Jurkat, Clone E6-1 (cell line): ENCODE results near the gene RYR3. TPM values are rescaled to one million over a fixed set of nuclear protein-coding genes. Genes with fewer than 3 reads are reported as not detected.

Source experiments
- DNase-seq: peaks from one replicate; pipeline ENCODE4 v3.0.0-alpha.2; 2011; ENCODE audit warnings: low read depth, low spot score
- H3K4me3 ChIP-seq: 2 replicates; pipeline ENCODE4 v1.5.1; 2011; ENCODE audit warnings: mild to moderate bottlenecking, low read length, control low read depth, moderate library complexity
- polyA plus RNA-seq: library from polyadenylated mRNA; unstranded; fragments of >200 nt; gene quantifications from one replicate; pipeline ENCODE4 v1.2.1, GENCODE V29; 2012; ENCODE audit warnings: missing spikeins; ENCODE audit not compliant: insufficient read length, insufficient read depth

Gene RYR3
- polyA plus RNA-seq = 1.2 TPM

DNA sequence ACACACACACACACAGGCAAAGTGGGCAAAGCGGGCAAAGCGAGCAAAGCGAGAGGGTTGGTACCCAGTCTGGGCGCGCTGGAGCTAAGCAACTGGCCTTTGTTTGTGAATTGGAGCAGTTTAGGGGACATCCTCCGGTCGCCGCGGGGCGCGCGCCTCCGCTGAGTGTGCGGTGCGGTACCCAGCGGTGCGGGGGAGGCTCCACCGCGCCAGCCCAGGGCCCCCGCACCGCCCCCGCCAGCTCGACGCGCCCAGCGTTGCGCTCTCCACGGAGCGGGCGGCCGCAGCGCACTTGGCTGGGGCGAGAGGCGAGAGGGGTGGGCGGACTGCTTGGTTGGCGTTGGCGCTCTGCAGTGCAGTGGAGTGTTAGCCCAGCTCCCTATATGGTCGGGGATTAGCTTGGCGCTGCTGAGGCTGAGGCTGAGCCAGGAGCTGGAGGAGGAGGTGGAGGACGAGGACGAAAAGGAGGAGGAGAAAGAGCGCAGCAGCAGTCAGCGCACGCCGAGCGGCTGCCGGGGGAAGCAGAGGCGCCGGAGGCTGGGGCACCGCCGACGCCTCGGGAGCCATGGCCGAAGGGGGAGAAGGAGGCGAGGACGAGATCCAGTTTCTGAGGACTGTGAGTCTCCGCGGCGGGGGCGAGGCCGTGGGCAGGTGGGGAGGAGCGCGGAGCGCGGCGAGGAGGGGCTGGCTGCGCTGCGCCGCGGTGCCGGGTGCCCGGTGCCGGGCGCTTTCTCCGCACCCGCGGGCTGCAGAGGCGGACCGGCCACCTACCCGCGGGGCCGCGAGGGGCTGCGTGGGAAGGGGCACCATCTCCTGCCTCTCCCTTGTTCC, at the start of gene RYR3:
Gene RYR3 (plus strand): TSS at position 487 of the 831 bp plus-strand sequence. CDS start 79 bp downstream, at position 566.
- DNase-seq = no peak
- no peak within 1 kb of the TSS for H3K4me3 ChIP-seq

DNA sequence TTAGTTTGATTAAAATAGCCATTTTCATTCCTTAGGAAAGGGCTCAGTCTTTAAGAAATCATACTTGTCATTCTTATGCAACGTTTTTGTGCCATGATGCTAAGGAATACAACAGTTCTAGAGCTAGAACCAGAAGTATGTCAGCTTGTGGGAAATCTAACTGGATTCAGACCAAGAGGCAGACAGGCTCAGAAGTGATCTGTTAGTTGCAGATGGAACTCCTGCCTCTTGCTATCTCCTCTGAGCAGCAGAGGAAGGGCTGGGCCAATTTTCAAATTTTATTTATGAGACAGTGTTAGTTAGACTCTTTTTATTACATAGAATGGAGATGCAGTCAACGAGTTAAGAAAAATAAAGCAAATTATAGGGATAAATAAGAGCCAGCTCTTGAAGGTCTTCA, 48.5 kb upstream of the RYR3 start:
- no peak for DNase-seq
- H3K4me3 ChIP-seq = no peak overlapping the region

DNA sequence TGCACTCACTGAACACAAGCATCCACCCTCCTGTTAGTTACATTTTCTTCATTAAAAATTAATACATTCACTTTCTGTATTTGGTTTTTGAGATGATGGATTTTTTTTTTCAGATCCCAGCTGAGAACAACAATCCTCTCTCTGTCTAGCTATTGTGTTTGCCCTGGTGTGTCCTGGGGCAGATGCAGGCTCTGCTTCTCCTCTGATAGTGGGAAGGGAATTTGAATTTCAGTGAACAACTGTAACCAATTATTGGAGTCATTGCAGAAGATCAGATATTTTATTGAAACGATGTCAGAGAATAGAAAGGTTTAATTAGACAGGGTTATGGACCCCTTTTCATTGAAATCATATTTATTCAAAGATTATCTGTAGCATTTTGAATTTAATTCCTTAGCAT, 33.1 kb upstream of the RYR3 start:
- no peak overlapping the region for H3K4me3 ChIP-seq

DNA sequence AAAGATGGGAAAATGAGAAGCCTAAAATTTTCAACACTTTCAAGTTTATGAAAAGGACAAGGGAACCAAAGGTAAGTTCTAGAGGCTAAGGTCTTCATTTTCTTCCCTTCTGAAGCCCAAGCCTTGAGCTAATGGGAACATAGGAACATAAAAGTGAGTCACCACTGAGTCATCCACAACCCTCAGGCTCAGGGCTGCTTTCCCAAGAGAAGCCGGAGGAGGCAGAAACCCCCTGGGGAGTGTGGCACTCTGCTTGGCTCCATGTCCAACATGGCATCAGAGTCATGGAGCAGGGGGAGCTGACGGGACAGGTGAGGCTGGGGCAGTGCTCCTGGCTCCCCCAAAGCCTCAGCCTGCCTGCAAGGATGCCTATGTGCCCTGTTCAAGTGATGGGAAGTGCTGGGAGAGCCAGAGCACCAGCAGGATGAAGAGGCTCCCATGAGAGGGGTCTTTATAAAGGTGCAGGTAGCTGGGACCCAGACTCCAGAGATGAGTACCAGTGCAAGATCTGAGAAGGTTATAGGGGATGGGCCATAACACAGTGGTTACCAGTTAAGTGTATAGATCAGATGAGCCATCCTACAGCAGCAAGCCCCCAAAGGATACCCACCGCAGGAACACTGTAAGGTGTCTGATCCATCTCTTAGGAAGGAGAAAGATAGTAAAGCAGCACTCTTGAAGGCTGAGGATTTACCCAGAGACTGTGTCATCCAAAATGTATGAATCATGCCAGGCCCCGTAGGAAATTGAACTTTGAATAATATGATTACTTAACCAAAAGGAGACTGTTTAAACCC, 31.8 kb upstream of the RYR3 start:
- DNase-seq = no peak
- no peak overlapping the region for H3K4me3 ChIP-seq

More for the DNA sequence above, 33.1 kb upstream of the RYR3 start:
- no peak for DNase-seq

DNA sequence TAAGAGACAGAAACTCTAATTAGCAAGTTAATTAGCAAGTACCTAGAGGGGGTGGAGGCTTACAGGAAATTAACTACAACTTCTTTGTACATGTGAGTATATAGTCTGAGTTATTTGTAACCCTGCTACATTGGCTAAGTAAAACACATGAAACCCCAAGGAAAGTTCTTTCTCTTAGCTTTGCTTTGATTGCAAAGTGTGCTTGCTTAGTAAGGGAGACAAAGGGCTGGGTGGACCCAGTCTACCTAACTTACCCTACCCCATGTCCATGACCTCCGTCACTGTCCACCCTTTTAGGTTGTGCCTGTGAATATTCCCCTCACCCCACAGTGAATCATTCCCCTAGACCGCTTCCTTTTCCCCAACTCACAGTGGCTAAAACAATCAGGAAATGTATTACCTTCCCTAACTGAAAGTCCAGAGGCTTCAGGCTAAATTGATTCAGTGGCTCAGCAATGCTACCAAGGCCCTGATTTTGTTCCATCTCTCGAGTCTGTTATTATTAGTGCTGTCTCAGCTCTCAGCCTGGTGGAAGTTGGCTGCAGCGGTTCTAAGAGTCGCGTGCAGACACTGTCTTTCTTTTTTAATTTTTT, 31.1 kb upstream of the RYR3 start:
- no peak for DNase-seq

DNA sequence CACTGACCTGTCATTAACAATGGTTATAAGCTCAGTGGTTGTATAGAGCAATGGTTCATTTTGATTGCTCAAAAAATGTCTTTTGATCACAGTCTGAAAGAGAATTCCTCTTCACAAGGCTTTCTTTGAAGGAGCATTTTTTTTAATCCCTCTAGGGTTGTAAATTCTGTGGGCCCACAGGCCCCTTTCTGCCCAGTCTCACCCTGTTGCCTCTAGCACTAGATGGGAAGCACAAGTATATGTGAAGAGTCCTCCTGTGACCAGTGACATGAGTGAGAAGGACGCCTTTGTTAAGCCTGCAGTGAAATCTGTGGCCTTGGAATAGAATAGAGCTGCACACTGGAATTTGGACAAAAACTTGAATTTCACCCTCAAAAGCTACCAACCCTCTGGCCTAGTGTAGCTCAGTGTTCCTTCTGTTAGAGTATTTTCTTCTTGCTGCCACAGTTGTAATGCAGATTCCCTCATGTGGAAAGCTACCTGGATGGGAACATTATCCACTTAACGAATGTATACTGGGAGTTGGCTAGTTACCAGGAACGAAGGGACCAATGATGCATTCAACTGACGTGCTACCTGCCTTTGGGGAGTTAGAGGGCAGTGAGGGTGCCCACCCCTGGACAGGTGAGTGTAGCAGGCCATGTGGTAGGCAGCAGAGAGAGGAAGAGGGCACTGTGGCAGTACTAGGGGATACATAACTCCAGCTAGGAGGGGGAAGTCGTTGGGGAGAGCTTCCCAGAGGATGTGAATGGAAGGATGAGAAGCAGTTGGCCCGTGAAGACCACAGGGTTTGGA, 28.3 kb upstream of the RYR3 start:
- DNase-seq = no peak
- H3K4me3 ChIP-seq = no peak overlapping the region

More for the DNA sequence above, 31.1 kb upstream of the RYR3 start:
- no peak overlapping the region for H3K4me3 ChIP-seq

DNA sequence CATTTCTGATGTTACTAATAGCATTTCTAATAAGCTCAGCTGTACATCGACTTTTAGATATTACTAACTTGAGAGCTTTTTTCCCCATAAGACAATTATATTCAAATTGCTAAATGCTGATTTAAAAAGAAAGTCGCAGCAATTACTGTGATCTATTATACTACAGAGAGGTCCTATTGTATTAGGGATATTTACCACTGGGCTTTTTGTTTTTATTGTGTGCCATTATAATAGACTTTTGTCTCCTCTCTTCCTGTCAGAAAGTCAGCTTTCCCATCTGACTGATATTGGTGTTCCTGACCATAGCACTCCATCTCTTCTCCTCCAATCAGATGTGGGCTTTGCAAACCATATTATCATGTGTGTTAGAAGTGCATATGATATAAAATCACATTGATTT, 27.2 kb upstream of the RYR3 start:
- DNase-seq = no peak
- H3K4me3 ChIP-seq = no peak overlapping the region

DNA sequence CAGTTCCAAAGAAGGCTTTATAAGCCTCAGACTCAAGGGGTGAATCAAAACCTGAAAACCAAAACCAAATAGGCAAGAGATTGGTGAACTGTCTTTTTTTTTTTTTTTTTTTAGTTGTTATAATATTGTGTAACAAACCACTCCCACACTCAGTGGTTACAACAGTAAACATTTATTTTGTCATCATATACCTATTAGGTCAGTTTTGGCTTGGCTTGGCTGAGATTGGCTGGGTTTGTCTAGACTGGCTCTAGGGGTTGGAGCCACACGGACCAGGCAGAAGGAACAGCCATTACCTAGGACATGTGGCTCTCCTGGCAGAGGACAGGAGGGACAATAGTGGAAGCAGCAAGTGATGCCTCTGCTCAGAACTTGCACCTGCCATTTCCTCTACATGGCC, 26.4 kb upstream of the RYR3 start:
- no peak overlapping the region for H3K4me3 ChIP-seq
- no peak for DNase-seq

DNA sequence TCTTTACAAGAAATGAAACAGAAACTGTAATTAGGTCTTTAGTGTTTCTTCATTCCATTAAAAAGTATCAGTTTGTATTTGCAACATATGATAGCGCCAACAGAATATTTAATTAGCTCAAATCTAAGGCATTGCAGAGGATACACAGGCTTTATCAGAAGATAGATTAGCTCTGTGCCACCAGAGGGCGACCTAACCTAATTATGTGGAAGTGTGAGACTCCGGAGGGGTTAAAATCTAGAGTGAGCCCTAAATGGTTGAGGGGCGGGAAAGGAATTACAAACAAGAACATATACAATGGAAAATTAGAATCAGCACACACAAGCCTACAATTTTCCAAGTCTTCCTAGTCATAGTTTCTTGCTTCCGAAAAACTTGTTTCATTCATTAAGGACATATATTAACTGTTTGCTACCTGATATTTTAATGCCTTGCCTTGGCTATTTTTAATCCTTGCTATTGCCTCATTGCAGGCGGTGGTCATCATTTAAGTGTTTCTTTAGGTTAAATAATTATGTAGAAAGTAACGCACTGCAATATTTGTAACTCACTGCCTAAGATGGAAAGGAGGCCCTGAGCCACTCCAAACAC, 18.0 kb upstream of the RYR3 start:
- peak; percentile 56 for DNase-seq
- no peak overlapping the region for H3K4me3 ChIP-seq

DNA sequence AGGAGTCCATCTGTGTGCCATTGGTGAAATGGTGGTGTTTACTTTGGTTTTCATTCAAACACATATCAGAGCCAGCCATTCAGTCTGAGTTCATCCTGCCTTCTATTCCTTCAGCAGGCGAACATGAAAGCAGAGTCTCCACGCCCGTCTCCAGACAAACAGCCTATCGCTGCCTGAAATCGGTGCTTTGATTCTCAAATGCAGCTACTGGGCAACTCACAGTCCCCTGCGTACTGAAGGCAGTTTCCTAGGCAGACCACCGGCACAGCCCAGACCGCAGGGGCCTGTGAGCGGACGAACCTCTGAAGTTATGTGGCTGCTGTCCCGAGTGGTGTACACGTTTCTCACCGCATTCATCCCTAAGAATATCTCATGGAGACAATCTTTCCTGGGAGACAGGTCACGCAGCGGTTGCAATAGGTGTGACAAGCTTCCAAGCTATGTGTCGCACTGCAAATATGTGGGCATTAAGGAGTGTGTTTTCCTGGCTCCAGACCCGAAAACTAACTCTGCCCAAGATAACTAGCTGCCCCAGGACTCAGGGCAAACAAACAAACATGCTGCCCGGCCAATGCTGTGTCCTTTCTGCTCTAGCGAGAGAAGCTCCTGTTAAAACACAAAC, 16.9 kb upstream of the RYR3 start:
- no peak for DNase-seq
- H3K4me3 ChIP-seq = no peak overlapping the region

DNA sequence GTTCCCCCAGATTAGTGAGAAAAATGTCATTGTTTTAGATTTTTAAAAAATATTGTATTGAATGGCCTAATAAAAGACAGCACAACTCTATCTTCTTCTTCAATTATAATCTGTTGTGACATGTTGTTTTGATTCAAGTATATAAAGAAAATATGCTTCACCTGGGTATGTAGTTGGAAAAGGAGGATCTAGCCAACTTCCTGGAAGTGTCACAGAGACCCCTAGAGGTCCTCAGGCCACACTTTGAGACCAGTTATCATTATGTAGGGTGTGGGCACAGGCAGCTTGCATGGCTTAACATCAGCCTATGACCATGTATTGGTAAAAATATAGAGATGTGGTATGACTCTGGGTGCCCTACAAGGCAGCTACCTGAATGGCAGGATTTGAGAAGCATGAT, 14.7 kb upstream of the RYR3 start:
- no peak for DNase-seq
- no peak overlapping the region for H3K4me3 ChIP-seq

DNA sequence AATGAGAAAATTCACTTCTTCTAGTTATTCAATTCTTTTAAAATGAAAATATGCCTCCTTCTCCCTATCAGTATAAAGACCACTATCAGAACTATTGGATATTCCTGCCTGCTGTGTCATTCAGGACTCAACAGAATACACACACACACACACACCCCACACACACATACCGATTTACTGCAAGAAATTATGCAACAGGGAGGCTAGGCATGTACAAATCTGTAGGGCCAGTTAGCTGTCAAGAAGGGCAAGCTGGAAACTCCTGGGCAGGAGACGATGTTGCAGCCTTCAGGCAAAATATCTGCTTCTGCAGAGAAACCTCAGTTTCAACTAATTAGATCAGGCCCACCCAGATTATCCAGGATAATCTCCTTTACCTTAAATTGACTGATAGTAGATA, 13.9 kb upstream of the RYR3 start:
- no peak overlapping the region for H3K4me3 ChIP-seq
- no peak for DNase-seq

DNA sequence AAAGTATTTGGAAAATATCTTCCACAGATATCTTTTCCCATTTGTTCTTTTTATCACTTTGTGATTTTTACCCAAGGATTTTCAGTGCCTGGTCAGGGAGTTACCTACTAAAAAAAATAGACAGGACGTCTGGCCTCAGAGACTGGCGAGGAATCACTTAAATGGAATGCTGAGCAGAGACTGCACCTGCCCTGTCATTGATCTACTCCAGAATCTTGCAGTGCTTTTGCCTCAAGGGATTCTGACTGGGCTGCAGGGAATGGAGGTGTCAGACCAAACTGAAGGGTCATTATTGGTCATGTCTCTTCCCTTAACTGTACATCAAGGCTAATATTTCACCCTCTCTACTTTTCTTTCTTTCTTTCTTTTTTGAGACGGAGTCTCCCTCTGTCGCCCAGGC, 12.1 kb upstream of the RYR3 start:
- H3K4me3 ChIP-seq = no peak overlapping the region
- DNase-seq = no peak

DNA sequence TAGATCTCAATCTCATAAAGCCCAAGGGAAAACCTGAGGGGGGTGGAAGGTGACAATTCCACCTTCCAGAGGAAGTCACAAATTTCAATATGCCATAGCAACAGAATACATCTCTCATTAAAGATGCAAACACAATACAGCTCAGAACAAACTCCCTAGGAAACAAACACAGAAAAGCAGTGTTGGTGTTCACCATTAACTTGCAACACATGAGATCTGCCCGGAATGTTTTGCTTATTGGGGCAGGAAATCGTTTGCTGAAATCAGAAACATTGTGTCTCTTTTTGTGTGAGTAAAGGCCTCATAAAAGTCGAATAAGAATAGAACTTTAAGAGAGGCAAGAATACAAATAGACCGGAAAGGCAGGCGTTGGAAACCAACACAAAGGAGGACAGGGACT, 5.8 kb upstream of the RYR3 start:
- H3K4me3 ChIP-seq = no peak overlapping the region
- DNase-seq = no peak

DNA sequence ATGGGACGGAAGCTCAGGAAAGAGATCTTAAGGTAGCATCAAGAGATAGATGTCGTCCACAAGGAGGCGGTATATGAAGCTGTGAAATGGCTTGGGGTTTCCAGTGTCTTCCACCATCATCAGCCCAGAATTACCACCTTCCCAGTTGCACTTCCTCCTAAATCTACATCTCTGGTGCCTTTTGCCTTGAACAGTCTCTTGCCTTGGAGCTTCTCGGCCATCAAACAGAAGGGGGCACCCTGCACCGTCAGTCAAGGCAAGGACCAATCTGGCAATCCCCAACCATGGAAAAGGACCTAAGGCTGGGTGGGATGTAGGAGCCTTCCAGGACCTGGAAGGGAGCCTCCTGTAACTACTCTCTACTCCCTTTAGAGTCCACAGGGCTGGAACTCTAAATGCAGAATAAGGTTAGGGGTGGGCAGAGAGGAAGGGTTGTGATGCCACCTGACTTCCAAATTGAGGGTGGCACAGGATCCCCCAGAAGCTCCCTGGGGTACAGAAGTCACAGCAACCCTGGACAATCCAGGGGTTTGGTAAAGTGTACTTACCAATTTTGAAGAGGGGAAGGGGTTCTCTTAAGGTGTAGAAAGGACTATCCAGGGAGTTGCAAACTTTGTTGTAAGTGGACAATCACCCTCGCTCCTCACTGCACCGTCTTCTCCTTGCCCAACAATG, 1.0 kb upstream of the RYR3 start:
- no peak for DNase-seq
- H3K4me3 ChIP-seq = no peak overlapping the region

DNA sequence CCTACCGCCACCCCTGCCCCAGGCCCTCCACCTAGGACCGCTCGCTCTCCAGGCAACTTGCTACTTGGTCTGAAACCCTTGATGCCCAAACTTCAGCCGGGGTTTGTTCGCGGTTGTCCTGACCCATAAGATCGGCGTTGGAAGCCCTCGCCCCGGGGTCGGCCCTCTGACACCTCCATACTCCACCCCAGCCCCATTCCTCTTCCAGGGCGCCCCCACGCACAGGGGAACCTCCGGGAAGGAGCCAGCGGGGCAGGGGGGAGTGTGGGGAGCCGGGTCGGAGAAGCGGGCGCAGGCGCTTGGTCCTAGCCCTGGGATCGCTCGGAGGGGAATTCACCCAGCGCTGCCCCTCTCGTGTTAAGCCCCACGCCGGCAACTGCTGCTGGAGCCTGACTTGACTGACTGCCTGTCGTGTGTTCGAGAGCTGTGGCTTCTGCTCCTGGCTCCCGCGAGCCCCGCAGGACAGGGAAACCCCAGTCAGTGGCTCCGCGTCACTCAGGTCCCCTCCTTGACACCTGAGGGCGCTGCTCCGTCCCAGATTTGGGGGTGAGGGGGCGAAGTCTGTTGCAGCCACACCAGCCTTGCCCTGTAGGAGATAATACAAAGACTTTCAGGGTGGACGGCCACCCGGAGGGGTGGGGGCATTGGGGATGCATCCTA, 675 bp downstream of the RYR3 start:
- H3K4me3 ChIP-seq = no peak overlapping the region
- DNase-seq = no peak

DNA sequence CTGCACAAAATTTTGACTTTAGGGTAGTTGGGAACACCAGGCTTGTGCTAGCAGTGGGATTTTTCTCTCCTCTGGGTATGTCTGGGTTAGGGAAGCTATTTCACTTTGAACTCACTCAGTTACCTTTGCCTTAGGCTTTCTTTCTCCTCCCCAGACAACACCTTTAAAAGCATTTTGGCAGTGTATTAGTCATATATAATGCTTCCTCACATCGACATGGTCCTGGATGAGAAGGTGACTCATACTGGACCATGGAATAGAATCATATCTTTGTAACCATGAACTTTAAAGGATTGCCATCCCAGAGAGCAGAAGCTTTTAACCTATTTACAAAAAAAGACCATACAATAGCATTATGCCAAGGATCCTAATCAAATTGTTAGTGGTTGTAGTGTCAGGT, 2.7 kb downstream of the RYR3 start:
- no peak overlapping the region for H3K4me3 ChIP-seq
- no peak for DNase-seq
